HG02763 (cell line): ENCODE results near the gene GATB.

Experiments used
- ATAC-seq: cut with Tn5 transposase; IDR thresholded peaks from one replicate; pipeline ENCODE4 v1.9.1; 2021; ENCODE audit warnings: mild to moderate bottlenecking, moderate library complexity; ENCODE audit not compliant: unreplicated experiment

Gene GATB

DNA sequence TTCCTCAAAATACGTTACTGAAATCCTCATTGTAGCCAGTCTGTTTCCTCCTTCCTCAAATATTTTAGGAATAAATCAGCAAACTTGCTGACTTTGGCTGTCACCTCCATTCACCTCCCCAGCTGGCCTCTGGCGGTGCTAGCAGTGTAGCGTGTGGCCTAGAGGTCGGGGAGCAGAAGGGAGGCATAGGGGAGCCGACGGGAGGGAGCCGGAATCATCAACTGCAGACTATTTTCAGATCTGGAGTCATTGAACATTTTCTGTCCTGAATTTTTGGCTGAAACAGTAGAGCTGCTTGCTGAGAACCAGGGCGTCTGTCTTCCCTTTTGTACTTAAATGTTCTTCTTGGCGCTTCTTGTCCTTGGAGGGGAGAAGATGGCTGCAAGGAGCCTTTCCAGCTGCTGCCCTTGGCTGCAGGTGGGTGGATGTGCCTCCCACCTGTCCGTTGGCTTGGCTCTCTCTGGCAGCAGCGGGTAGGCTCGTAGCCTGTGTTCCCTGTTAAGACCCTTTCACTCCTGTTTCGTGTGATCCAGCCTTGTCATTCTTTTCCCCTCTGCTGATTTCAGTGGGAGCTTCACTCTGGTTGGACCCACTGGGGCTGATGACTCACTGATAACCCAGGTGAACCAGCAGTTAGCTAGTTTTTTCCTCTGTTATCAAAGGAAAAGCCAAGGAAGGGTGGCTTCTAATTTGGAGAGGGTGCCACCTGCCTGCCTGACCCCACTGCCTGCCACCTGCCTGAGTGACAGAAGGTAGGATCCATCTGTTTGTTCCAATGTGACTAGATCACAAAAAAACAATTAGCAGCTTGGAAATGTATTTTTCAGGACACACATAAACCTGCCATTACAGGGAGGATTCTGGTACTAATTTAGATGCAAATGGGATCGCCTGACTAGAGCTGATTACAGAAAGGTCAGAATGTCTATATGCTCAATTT, 135.9 kb downstream of the GATB start:
- ATAC-seq = no peak
